Activated T-cell treated with anti-CD3 and anti-CD28 coated beads, Interleukin-2, amount 50 U/mL, for 1 hour (primary cell): ENCODE results near the gene AP1S2.
A peak's percentile ranks its signal among the peaks of the same experiment; 100 is the strongest.

Experiments
- DNase-seq: peaks from one replicate; pipeline ENCODE4 v3.0.0-alpha.2; 2020

The AP1S2 gene

GRCh38 chrX:15804563-15804962 lies 50.0 kb downstream of the AP1S2 start:
- no peak for DNase-seq

- DNase-seq = no peak
These were observed 56.9 kb downstream of the AP1S2 start for GRCh38 chrX:15797707-15798106.

- DNase-seq = no peak
These were observed 63.8 kb downstream of the AP1S2 start for GRCh38 chrX:15790769-15791290.

- peak; percentile 93 for DNase-seq
These were observed 64.4 kb downstream of the AP1S2 start, which contains the start of gene ZRSR2 for GRCh38 chrX:15789979-15790768. Gene ZRSR2, plus strand, starts transcription at chrX:15790484. Its CDS starts 12 bp downstream, at chrX:15790496.

- DNase-seq = no peak
These were observed 67.7 kb downstream of the AP1S2 start for GRCh38 chrX:15786915-15787314.

GRCh38 chrX:15785176-15785750 lies 69.3 kb downstream of the AP1S2 start:
- no peak for DNase-seq

GRCh38 chrX:15781961-15782699 lies 72.5 kb downstream of the AP1S2 start:
- DNase-seq = no peak
